GM18951 (cell line): ENCODE measurements around the gene BRCA2.

Experiments
- POLR2A ChIP-seq: IDR thresholded peaks from 4 replicates; pipeline ENCODE4 v1.6.1; 2011; ENCODE audit warnings: mild to moderate bottlenecking; ENCODE audit not compliant: insufficient read length, insufficient read depth; ENCODE audit errors: extremely low read depth
- in situ Hi-C: fragments of 300-500 bp; cut with MboI; formaldehyde crosslinking; loops from one replicate; pipeline ENCODE4 v1.12.0; 2022; ENCODE audit warnings: low sequenced_read_pairs, mixed read lengths, inconsistent platforms; ENCODE audit not compliant: unreplicated experiment

Gene BRCA2

DNA sequence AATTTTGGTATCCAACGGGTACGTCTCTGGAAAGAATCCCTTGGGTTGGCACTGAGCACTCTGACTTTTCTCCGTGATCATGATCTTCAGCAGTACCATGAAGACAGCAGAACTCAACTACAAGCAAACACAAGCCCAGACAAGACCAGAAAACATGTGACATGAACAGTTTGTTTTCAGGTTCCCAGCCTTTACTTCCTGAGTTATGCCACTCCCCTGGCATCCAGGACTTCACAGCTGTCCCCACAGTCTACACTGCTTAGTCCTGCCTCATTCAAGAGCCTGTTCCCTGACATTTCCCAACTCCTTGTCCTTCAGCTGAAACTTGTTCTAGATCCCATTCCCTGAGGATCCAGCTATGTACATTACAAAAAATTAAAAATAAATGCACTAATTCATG lies 117.5 kb downstream of the BRCA2 start:
- in situ Hi-C loops: no loop called here

GRCh38 chr13:32438871-32439270 lies 123.6 kb downstream of the BRCA2 start:
- no peak for TF ChIP-seq POLR2A
- in situ Hi-C loops: no loop called here

More for the DNA sequence above, 117.5 kb downstream of the BRCA2 start:
- no peak for TF ChIP-seq POLR2A

DNA sequence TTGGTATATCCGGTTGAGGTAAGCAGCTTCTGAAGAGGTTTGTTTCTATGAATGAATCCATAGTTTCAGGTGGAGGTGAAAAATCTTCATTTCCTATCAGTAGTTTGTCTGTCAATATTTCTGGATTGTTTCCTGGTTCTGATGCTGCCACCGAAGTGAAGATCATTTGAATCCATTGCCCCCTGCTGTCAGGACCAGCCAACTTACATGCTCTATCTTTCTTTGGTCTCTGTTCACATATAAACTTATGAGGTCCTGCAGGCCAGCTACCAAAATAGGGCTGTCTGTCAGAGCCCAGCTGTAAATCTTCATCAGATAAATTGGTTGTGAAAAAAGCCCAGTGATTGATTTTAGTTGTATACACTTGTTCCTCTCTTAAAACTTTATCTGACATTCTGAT lies 127.8 kb downstream of the BRCA2 start:
- no peak for TF ChIP-seq POLR2A
- in situ Hi-C loops: no loop called here

GRCh38 chr13:32445461-32445860 lies 130.2 kb downstream of the BRCA2 start:
- no peak for TF ChIP-seq POLR2A
- in situ Hi-C loops: no loop called here

GRCh38 chr13:32446220-32446619 lies 130.9 kb downstream of the BRCA2 start:
- no peak for TF ChIP-seq POLR2A
- in situ Hi-C loops: no loop called here

DNA sequence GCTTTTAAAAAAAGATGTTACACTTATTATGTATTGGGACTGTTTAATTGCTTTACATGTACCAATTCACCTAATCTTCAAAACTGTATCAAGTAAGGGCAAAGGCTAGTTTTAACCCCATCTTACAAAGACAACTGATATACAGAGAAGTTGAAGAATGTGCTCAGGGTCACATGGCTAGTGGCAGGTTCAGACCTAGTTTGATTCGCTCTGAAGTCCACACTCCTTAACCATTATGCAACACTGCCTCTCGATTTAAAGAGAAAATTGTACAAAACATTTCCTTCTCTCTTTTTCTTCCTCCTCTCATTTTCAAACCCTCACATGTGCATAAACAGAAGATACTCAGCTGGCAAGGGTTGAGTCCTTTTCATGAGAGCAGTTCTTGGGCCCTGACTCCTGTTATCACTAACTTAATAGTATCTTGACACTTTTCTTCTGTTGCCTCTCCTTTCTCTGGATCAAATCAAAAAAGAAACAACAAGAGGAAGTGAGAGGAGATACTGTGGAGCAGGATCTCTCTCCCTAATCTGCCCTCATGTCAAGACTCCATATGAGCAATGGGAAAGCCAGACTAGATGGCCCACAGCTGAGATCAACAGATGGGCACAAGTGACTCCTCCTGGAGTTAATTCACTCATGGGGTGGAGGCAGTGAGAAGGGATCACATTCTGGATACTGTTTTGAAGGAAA lies 131.6 kb downstream of the BRCA2 start:
- in situ Hi-C loops: no loop called here
- TF ChIP-seq POLR2A: no peak

GRCh38 chr13:32447894-32448623 lies 132.8 kb downstream of the BRCA2 start:
- in situ Hi-C loops: no loop called here
- TF ChIP-seq POLR2A: no peak

DNA sequence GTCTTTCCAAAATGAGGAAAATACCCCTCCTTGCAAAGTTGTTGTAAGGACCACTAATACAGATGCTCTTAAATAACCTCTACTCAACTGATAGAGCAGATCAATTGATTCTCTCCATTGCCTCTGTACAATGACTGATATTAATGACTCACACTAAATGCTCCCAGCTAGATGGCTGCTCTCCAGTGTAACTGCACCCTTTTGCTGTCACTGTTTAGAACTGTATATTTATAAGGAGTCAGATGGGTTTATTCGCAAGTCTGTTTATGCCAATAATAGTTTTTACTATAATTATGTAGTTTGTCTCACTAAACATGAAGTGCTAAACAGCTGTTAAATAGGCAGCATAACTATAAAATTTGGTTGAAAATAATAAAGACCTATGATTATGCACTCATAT lies 133.7 kb downstream of the BRCA2 start:
- in situ Hi-C loops: no loop called here
- no peak for TF ChIP-seq POLR2A
